NCI-H510A treated with DMSO at 0.1 percent for 48 hours (cell line): Measurements from ENCODE around the gene DAGLA.
A peak's percentile ranks its signal among the peaks of the same experiment; 100 is the strongest.

Source experiments
- DNase-seq: peaks from one replicate; lab custom pipeline; 2025; lab: John Stamatoyannopoulos, UW

DAGLA gene

DNA sequence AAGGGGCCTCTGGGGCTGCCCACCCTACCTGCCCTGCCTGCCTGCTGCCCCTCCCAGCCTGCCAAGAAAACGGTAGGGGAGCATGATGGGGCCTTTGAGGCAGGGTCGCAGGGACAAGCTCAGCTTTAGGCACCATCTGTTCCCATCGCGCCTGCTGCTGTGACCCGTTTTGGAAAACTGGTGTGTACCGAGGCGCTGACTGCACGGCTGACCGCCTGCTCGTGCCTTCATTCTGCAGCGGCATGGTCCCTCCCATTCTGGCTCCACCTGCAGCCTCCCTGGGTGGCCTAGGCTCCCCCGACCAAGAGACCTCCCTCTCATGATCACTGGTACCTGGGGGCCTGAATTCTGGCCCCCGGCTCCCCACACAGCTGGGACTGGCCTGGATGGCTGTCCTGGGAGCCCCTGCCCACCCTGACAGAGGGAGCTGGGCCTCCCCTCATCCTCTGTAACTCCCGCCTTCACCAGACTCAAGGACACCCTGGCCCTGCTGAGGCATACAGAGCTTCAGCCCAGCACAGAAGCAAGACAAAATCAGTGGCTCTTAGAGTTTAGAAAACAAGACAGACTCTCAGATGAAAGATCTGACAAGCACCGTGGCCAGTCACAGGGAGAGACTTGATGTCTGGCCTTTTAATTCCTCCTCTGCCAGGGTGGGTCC lies 65.7 kb downstream of the DAGLA start:
- DNase-seq = no peak

DNA sequence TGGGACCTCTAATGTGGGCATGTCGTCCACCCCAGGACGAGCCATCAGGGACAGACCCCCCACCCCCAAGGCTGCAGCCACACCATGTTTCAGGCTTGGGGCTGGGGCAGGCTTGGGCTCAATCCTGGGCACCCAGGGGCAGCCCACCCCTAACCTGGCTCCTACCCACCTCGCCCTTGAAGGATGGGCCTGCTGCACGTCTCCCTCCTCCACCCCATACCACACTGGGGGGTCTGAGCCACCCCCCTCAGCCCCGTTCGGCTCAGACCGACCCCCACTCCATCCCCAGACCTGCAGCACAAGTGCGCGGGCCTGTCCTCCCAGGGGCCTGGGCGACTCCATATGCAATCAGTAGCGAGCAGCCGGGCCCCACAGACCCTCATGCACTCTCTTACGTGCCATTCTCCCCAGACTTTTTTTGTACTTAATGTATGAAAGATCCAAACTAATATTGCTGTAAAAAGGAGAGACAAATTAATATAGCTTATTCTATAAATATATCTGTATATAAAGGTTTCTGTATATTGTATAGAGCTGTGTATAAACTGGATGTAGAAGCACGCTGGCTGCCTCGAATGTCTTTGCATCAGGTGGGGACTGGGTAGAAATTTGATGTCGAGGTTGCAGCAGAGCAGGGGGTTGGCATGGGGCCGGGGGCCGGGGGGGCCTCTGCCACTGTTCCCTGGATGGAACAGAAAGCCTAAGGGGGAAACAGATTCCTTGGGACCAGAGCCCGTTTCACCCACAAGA lies 66.4 kb downstream of the DAGLA start:
- no peak for DNase-seq

DNA sequence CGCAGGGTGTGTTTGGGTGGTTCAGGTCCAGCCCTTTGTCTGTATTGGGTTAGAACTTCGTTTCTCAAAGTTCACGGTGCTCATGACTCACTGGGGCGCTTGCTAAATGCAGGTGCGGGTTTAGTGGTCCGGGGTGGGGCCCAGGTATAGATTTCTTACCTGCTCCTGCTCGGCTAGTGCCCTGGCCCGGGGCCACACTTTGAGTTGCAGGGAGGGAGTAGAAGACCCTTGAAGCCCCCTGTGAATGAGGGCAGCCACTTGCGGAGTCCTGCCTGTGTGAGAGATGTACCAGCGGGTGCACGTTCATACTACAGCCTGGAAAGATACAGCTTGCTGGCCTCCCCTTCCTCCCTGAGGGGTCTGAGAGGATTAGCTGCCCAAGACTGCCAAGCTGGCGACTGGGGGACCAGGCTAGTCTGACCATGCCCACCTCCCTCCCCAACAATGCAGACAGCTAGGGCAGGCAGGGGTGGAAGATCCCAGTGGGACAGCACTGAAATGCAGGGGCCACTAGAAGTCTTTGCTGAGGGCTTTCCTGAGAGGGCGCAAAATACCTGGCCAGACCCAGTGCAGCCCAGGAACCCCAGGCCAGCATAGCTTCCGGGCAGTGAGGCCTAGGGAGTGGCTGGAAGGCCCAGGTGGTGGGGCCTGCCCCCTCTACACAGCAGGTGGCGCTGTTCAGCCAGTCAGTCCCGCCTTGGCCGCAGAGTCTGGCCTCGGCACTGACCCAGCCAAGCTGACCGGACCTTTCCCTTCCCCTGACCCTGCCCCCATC lies 67.2 kb downstream of the DAGLA start:
- peak; percentile 80 for DNase-seq

DNA sequence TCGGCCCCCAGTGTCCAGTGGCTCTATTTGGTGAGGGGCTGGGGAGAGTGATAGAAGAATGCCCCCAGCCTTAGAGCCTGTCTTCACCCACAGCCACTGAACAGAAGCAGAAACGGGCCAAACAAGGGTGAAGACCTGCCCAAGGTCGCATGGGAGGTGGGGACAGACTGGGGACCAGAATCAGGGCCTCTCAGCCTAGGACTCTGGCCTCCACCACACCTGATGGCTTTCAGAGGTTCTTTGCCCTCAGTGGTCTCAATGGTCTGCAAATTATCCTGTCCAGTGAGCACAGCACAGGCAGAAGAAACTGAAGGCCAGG lies 67.7 kb downstream of the DAGLA start:
- DNase-seq = no peak

DNA sequence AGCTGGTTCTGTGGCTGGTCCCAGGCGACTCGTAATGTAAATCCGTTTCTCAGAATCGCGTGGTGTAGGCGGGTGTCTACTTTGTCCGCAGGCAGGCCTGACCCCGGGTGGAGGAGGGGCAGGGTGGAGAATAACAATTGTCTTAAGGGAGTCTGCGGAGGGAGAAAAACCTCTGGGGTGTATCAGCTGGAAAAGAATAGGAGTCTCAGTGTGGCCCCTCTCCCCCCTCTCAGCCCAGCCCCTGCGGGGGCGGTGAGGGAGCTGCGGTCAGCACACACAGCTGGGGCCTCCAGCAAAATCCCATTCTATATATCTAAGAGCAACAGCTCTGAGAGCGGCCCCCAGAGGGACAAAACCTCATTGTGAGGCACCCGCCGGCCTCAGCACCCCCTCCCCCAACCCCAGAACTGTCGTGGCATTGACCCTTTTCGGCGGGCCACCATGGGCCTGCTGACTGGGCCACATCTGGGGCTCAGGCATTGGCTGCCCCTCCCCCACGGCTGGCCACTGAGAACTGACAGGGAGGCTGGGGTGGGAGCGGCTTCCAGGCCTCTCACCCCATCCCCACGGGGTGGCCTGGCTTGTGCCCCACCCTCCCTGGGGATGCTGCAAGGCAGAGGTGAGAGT lies 69.5 kb downstream of the DAGLA start:
- DNase-seq = no peak

DNA sequence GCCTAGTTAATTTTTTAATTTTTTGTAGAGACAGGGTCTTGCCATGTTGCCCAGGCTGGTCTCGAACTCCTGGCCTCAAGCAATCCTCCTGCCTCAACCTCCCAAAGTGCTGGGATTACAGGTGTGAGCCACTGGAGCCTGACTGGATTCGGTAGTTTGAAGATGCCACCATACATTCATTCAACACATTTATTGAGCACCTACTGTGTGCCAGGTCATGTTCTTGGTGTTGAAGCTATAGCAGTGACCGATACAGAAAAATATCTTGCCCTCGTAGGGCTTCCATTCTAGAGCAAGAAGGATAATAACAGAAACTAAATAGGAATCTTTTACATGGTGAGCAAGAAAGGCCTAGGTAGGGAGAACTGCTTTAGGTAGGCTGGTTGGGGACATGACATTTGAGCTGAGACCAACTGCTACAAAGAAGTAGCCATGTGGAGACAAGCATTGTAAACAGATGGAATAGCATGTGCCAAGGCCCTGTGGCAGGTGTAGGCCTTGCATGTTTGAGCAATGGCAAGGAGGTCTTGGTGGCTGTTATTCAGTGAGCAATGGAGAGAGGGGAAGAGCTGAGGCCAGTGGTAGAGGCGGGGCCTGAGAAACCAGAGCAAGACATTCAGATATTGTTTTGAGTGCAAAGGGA lies 70.6 kb downstream of the DAGLA start:
- DNase-seq = no peak

DNA sequence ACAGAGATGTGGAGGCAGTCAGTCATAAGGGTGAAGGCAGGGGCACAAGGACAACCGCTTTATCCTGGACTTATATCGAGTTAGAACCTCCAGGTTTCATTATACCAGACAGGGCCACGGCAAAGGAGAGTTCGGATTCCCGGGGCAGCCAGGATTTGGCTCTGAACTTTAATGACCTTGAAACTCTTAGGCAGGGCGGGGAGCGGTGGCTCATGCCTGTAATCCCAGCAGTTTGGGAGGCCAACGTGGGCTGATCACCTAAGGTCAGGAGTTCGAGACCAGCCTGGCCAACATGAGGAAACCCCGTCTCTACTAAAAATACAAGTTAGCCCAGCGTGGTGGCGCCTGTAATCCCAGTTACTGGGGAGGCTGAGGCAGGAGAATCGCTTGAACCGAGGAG lies 71.2 kb downstream of the DAGLA start:
- no peak for DNase-seq

DNA sequence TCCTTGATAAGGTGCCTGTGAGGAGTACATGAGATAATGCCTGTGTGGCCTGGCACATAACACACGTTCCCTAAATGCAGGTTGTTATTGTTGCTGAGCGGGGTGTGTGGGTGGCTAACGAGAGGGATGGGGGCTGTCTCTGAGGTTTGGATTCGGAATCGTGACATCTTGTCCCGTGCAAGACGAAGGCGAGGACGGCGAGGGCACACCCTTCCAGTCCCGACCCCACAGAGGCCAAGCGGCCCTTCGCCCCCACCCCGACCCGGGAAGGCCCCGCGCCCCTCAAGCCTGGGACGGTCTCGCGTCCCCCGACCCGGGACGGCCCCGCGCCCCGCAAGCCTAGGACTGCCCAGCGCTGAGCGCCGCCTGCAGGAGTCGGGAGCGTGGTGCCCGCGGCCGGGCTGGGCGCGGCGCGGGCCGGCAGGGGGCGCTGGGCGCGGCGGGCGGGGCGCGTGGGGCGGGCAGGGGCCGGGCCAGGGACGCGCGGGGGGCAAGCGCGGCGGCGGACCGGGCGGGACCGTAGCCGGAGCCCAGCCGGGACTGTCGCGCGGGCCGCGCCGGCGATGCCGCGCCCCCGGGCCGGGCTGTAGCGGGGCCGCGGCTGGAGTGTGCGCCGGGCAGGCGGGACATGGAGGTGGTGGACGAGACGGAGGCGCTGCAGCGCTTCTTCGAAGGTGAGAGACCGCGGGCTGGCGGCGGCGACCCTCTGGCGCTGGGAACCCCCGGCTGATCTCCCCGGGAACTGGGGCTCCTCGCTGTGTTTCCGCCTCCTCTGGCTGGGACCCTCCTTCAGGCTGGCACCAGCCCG lies 72.1 kb downstream of the DAGLA start, which contains the start of gene MYRF:
Gene MYRF (plus strand): TSS at position 520 of the 808 bp plus-strand sequence. CDS start 109 bp downstream, at position 629.
- DNase-seq = peak; percentile 26

DNA sequence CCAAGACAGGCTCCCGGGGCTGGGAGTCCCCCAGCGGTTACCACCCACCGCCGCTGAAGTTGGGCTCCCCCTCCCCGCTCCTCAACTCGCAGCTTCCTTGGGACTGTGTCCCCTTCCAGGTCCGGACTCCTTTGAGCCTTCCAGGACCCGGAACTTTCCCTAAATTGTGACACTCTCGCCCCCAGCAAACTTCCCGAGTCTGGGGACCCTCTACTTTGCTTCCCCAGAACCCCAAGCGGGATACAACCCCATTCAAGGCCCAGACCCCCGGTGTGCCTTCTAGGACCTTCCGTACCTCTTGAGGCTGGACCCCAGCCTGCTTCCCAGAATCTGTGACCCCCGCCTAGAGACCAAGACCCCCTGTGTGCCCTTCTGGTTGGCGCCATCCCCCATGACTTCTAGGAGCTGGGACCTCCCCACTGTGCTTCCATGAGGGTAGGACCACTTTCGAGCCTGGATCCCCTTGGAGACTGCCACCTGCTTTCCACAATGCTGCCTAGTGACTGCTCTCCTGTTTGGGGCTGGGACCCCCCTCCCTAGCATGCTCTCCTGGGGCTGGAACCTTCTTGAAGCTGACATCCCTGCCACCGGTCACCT lies 72.8 kb downstream of the DAGLA start:
- no peak for DNase-seq

DNA sequence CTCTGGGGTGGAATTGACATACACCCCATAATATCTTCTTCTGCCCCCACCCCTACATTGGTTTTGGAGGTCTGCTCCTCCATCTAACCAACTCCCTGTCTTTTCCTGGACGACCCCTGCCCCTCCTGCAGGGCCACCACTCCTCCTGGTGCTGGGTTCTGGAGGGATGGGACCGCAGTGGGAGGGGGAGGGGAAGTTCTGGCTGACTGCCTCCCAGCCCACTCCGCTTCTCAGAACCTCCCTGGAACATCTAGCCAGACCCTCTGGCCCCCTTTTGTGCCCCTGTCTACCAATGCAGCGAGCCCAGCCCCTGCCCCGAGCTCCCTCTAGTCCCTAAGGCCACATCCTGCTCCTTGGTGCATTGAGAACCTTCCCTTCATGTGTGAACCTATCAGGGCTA lies 73.5 kb downstream of the DAGLA start:
- no peak for DNase-seq

DNA sequence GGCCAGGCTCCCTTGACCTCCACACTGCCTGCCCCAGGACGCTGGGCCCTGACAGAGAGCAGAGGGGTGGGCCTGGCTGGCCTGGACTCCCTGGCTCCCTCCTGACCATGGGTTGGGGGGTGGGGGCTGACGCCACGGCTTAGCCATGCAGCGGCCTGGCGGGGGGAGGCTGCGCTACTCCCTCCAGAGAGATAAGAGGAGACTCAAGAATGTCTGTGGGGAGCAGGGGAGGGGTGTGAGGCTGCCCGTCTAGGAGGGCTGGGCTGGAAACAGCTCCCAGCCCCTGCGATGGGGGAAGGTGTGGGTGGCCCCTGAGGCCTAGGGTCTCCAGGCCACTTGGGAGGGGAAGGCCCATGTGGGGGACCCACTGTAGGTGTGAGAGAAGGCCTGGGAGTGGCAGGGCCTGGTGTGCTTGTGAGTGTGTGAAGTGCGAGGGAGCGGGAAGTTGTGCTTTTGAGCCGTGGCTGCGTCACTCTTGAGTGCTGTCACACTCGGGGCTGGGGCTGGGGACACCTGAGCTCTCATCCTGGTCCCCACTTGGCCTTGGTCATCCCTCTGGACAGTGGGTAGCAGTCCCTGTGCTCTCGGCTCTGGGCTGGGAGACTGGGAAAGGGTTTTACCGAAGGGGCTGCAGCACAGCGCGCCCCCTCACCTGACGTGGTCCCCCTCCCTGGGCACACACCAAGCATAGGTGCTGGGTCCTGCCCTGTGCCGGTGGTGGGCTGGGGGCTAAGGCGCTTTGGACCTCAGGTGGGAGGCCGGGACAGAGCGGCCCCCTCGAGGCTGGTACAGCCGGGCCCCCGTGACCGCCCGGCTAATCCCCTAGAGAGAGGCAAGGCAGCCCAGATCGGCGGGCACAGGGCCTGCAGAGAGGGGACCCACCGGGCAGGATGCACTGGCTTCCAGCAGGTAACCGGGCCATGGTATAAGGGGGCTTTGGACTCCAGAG lies 74.6 kb downstream of the DAGLA start:
- no peak for DNase-seq

DNA sequence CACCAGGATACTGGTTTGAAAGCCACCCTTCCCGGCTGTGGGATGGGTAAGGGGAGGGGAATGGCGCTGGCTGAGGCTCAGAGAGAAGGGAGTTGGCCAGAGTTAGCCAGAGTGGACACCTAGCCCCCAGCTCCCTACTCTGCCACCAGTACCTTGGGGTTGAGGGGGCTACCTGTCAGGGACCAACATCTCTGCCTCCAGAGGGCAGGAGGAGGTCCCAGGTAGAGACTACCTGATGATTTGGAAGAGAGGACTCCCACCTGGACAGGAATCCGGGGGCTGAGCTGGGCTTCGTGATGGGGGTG lies 75.9 kb downstream of the DAGLA start:
- DNase-seq = no peak

DNA sequence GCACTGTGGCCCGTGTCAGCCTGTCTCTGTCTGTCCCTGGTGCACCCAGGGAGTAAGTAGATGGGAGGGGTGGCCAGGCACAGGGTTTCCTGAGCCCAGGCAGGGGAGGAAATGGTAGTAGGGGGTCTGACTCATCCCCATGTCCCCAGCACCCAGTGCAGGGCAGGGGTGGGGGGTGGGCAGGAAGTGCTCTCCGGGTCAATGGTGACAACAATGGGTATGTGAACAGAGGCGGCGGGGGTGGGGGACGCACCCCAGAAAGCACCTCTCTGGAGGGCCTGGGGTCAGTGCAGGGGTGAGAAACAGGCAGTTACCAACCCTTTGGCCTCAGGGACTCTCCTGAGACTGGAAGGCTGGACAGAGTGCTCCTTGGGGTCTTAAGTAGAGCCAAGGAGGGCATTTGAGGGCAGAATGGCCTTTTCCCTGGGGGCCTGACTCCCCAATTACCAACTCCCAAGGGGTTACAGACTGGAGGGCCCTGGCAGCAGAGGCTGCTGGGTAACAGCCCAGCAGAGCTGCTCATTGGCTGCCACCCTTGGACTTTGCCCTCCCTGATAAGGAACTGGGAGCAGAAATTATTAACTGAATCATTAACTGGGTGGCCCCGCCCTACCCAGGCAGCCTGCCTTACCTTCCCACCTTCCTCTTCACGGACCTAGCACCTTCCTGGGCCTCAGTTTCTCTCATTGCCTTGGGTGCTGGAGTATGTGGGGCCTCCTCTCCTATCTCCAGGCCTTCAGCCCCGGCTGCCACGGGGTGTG lies 76.4 kb downstream of the DAGLA start:
- no peak for DNase-seq

DNA sequence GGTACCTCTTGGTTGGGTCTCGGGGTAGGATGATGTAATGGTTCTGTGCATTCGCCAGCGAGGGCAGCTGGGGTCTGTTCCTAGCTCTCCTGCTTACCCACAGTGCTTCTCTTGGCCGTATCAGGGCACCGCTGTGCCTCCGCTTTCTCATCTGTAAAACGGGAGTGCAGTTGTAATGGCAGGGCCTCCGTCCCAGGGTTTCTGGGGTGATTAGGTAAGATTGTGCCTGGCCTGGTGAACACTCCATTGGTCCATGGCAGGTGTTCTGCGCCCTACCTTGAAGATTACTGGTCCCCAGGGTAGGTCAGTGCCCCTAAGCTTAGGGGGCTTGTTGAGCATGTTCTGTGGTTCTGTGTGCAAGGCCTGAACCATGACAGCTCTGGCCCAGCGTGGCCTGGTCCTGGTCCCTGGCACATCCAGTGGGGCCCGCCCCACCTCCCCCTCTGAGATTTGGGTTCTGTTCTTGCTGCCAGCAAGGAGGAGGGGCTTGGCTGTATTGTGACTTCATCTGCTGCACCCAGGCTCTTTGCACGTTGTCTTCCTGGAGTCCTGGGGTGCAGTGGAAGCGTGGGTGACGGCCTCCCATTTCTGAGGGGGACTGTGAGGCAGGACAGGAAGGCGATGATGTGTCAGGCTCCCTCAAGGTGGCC lies 77.1 kb downstream of the DAGLA start:
- no peak for DNase-seq

DNA sequence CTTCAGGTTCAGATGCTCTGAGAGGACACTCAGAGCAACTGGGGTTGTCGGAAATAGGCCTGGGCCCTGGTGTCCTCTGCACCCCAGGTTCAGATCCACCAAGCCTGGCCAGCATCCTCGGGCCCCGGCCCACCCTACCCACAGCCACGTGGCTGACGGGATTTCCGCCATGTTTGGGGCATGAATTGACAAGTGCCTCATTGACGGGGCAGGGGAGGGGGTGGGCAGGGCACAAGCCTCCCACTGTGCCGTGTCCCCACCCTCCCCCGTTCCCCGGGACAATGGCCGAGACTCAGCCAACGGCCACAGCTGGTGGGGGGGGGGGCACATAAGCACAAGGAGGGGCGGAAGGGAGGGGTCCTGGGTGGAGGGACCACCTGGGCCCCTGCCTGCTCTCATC lies 80.8 kb downstream of the DAGLA start:
- no peak for DNase-seq

DNA sequence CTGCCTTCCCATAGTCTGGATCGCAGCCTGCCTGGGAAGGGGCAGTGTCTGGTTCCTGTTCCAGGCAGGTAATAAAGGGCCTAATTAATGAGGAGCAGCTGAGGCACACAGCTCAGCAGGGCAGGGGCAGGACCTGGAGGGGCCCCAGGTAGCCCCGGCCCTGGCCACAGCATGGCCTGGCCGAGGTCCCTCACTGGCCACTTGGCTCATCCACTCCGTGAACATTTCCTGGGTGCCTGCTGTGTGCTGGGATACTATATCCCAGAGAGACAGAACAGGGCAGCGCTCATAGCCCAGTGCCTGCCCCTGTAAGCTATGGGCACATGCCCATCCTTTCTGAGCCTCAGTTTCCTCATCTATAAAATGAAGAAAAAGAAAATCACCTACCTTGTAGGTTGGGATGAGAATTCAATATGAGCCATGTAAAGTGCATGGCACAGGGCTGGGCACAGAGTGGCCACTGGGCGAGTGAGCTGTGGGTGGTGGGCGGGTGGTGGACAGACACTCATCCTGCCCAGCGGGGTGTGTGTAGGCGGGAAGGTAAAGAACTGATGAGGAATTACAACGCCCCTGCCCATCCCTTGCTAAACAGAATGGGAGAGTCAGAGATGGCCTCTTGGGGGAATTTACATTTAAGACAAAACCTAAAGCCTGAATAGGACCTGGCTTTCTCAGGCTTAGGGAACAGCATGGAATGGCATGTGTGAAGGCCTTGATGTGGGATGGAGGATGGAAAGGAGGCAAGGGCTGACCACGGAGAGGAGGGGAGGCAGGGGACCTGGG lies 81.4 kb downstream of the DAGLA start:
- no peak for DNase-seq

DNA sequence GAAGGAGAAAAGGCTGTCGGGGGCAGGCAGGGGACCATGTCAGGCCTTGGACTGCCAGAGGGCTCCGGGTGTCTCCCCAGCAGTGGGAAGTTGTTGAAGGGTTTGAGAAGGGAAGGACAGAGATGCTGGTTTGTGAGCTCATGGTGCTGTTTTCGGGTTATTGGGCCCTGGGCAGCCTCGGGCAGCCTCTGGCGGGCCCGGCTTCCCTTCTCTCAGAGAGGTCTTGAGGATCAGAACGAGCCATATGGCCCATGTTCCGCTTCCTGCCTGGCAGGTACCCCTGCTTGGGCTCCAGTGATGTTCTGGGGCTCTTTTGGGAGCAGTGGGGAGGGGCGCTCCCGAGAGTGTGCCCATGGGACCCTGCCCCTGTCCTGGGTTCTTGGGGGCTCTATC lies 82.0 kb downstream of the DAGLA start:
- no peak for DNase-seq

DNA sequence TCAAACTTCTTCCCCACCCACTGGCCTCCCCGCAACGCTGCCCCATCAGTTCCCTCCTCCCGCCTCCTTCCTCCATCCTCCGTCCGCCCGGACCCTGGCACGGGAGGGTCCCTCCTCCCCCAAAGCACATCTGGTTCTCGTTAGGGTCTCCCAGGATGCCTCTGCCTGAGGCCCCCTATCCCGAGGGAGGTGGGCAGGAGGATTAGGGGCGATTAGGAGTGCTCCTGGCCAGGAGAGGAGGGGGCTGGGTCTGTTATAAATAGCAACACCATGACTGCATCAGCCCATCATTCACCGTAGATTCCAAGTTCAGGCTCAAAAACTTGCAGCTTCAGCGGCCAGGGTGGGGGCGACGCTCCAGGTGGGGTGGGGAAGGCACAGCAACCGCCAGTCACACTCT lies 82.6 kb downstream of the DAGLA start:
- DNase-seq = no peak
